ENCODE measurements around the gene TOX3. TPM values are rescaled to one million over a fixed set of nuclear protein-coding genes. Genes with fewer than 3 reads are reported as not detected.

The TOX3 gene
- total and polyA plus RNA-seq, 10 of the 15 experiments (the other 5 are each of a cell fraction or from before 2014, with no cell fraction given), result not detected

DNA sequence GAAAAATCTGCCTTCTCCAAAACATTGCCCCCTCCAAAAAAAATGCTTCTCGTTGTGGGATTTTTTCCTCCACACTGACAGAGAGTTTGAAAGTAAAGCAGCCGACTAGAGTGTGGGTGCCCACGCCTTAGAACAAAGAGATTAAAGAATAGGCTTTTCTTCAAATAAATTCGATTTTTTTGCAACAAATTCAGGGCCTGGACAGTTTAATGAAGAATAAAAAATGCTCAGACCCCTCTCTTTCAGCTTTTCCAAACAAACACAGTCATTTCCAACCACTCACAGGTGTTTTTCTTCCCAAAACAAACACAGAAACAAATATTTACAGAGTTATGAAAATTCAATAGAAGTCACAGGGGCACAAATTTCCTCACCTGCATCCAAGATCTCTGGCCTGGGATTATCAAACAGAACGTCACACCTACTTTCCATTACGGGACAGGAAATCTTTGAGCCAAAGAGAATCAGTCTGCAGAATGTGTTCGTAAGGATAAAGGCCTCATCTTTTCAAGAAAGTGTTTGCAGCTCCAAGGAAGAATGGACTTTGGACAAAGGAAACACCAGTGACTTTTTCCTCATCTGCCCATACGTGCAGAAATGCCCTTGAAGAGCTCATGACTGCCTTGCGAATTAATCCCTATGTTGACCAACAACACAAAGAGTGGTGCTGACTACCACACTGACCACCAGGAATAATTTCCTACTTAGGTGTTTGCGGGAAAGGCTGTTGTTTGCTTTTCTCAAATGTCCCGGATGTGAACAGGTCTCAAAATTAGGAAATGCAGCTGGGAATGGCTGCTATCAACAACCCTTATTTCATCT, 31.3 kb upstream of the TOX3 start (continued):
- TF ChIP-seq NFYB (IDR thresholded peaks at IDR 0.05; ENCODE audit: insufficient read depth, low read depth, low read length) (no peak), DPF2 (IDR thresholded peaks at IDR 0.05) (no peak), CREB1 (IDR thresholded peaks at IDR 0.05; ENCODE audit: low read depth) (no peak), ATF7 (IDR thresholded peaks at IDR 0.05; ENCODE audit: low read depth) (no peak), SRF (IDR thresholded peaks at IDR 0.05; ENCODE audit: low read depth in 2 of 2, low read length in 2 of 2) (no peak), KAT2A (conservative IDR thresholded peaks at IDR 0.05; ENCODE audit: control insufficient read depth, low read depth, low read length) (no peak), NR2C1 (IDR thresholded peaks at IDR 0.05) (no peak), SPI1 (IDR thresholded peaks at IDR 0.05; ENCODE audit: borderline replicate concordance, insufficient read depth, low read depth, low read length) (no peak), KLF5 (IDR thresholded peaks at IDR 0.05; ENCODE audit: partially characterized antibody) (no peak), EZH2 (IDR thresholded peaks at IDR 0.05; ENCODE audit: borderline replicate concordance, control insufficient read depth, low read depth, low read length) (no peak), MTA2 (IDR thresholded peaks at IDR 0.05; ENCODE audit: low read depth) (no peak), SMAD5 (IDR thresholded peaks at IDR 0.05; ENCODE audit: low read depth) (no peak)
- TF ChIP-seq, protein P1, sequence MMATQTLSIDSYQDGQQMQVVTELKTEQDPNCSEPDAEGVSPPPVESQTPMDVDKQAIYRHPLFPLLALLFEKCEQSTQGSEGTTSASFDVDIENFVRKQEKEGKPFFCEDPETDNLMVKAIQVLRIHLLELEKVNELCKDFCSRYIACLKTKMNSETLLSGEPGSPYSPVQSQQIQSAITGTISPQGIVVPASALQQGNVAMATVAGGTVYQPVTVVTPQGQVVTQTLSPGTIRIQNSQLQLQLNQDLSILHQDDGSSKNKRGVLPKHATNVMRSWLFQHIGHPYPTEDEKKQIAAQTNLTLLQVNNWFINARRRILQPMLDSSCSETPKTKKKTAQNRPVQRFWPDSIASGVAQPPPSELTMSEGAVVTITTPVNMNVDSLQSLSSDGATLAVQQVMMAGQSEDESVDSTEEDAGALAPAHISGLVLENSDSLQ (IDR thresholded peaks at IDR 0.05), result no peak
- TF ChIP-seq, protein P2, sequence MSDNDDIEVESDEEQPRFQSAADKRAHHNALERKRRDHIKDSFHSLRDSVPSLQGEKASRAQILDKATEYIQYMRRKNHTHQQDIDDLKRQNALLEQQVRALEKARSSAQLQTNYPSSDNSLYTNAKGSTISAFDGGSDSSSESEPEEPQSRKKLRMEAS (IDR thresholded peaks at IDR 0.05; ENCODE audit: low read depth, low read length), result no peak
